AG08395 (cell line): Measurements from ENCODE around the gene APP.
"Not testable (repeated sequence)": the region's sequence is repeated elsewhere in the genome, so short reads cannot be mapped to it uniquely, and the experiment has no call there.

ENCODE experiments used
- DNase-seq: peaks from one replicate; pipeline ENCODE4 v3.0.0; 2012; ENCODE audit warnings: mixed read lengths, low spot score

APP gene

DNA sequence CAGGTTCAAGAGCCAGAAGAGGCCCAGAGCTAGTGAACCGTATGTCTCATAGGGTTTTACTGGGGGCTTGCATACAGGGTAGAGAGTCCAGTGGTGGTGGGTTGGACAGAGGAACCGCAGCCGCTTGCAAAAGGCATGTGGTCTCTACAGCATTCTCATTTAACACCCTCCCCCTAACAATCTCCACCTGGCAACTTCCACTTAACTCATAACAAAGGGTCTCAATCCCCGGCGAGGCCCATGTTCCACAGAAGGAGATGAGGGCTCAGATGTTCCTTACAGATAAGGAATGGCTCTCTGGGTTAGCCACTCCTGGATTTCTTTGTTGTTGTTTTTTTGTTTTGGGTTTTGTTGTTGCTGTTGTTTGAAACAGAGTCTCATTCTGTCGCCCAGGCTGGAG is 106.1 kb downstream of the APP start:
- DNase-seq = no peak

DNA sequence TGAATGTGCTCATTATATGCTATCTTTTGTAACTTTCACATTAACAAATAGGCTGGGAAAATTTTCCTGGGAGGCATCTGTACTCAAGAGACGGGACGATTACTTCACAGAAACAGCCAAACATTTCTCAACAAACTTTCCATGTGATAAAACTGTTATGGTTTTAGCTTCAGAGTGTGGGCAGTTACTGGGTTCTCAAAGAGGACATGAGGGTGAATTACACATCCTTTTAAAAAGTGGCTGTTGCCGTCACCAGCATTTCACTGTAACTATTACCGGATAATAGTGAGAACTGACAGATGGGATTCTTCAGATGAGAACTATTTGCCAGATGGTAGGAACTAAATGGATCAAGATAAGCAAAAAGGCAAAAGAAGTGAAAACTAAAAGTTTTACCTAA is 109.1 kb downstream of the APP start:
- DNase-seq = peak; percentile 43

DNA sequence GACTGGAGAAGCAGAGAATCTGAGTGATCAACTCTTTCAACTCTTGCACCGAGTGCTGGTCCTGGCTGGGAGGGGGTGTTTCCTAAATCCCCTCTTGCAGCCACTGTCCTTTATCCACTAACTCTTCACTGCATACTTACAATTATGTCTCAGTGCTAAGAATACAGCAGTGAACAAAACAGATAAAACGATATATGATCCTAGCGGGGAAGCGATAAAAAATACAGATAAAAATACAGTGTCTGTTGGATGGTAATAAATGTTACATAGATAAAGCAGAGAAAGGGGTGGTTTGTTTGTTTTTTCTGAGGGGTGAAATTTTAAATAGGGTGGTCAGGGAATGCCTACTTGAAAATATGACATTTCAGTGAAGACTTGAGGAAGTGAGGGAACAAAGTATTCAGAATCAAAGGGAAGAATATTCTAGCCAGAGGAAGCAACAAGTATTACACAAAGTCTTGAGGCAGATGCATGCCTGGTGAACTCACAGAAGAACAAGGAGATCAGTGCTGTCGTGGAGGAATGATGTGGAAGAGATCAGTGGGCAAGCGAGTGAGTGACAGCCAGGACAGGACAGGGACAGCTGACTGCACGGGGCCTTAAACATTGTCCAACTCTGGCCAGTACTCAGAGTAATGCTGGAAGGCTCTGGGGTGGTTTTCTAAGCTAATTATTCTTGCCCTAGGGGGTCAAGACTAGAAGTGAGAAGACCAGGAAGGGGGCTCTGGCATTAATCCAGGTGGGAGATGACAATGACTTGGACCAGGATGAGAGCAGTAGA is 110.0 kb downstream of the APP start:
- DNase-seq = no peak

DNA sequence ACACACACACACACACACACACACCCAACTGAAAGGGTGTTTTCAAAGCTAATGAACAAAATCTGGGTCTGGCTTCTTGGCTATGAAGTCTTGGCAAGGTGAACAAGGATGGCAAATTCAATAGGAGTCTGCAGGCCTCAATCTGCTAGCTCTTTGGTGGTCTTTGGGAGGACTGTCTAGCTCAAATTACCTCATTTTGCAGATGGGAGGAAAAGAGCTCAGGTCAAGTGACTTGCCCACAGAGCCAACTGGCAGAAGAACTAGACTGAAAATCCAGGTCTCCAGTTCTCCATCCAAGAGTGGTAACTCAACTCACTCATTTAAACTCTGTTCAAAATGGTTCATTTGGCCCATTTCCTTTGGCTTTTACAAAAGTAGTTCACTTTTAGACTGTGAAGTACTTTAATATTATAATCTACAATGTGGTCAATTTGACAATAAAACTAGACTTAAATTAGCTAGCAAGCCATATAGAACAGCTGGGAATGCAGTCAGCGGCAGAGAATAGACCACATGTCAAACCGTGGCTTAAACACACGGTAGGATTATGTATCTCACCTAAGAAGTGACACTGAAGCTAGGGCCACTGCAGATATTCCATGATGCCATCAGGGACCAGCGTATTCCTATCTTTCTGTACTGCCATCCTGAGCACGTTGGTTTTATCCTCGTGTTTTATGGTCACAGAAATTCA is 112.9 kb downstream of the APP start:
- no peak for DNase-seq

DNA sequence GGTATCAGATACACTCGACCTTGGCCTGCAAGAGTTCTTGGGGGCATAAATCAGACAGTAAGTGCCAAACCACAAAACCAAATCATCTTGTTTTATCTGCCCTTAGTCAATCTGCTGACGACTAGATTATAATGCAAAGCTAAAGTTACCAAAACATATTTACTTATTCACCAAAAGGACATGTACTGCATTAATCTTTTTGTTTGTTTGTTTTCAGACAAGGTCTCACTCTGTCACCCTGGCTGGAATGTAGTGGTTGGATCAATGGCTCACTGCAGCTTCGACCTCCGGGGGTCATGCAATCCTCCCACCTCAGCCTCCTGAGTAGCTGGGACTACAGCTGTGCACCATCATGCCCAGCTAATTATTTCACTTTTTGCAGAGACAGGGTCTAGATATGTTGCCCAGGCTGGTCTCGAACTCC is 114.7 kb downstream of the APP start:
- DNase-seq = no peak

DNA sequence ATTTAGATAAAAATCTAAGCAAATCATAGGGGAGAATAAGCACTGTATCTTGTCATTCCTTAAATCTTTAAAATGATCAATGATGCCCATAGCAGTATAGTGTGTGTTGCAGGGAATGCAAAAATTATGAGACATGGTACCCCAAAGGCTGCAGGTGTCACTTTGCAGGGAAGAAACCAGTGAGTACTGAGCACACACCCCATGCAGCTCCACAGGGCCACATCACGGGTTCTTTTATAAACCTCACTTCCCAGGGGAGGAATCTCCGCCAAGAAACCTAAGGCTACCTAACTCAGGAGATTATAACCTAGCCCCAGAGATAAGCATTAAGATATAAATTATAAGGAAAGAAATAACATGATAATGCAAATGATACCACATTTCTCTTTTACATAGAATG is 115.6 kb downstream of the APP start:
- DNase-seq = no peak

DNA sequence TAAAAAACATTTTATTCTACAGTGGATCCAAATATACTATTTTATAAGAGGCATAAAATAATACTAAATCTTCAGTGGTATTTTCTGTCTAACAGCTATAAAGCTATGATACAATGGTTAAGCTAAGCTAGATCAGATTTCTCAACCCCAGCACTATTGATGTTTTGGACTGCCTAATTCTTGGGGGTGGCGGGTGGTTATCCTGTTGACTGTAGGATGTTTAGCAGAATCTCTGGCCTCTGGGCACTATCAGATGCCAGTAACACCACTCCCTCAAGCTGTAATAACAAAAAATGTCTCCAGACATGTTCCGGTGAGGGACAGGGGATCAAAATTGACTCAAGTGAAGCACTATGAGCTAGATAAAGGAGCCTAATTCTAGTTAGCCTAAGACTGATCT is 118.5 kb downstream of the APP start:
- DNase-seq = no peak

DNA sequence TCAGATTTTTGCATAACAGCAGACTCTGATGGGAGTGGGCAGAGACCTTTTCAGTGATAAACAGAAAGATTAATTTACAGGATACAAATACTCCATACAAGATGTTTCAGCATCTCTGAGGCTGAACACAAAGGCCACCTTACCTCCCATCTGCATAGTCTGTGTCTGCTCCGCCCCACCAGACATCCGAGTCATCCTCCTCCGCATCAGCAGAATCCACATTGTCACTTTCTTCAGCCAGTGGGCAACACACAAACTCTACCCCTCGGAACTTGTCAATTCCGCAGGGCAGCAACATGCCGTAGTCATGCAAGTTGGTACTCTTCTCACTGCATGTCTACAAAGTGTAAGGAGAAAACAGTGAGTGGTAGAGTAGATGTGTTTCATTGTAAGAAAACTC is 119.7 kb downstream of the APP start:
- DNase-seq = no peak

DNA sequence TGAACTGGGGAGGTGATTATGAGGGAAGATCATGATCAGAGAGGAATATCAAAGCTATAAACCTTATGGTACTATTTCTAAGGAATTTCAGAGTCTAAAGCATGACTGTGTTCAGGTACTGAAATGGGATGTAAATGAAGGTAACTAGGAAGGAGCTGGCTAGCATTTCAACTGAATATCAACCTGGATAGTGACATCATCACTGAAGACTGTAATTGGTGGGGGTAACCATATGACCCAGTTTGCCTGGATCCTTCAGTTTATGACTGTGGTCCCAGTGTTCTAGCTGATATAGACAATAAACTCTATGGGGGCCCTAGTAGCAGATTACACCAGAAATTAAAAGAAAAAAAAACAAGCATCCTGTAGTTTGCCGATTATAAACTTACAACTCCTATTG is 120.8 kb downstream of the APP start:
- no peak for DNase-seq

DNA sequence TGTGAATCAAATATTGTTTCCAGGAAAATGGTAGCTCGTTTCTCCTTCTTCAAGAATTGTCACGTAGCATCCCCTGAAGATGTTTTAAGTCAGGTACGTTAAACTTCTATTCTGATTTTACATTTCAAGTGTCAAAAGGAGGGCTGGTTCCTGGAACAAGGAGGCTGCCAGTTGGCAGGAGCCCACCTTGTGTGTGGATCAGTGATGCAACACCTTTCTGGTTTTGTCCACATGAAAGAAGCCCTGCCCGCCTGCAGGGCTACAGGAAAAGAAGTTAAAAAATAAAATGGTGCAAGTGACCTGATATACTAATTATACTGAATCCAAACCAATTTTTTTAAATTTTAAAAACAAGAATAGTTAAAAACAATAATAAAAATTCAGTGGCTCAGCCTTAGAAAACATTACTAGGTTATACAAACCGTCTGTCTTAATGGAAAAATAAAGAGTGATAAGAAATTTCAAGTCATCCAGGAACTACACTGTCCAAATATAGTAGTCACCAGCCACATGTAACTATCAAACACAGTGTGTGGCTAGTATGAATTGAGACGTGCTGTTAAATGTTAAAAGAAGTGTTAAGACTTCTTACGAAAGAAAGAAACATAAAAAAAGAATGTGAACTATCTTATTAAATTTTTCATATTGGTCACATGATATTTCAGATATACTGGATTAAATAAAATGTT is 123.1 kb downstream of the APP start:
- DNase-seq = no peak

DNA sequence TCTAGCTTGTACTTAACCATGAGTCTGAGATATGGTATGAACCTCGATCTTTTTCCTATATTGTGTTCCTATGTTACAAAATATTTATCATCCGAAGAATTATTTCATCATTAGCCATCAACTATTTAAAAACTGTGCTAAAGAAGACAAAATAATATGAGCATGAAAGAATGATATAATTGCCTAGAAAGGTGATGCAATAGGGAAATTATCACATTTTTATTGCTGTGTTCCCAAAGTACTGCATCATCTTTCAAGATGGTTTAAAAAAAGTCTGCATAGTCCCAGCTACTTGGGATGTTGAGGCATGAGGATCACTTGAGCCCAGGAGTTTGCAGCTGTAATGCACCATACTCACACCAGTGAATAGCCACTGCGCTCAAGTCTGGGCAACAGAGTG is 126.7 kb downstream of the APP start:
- DNase-seq = no peak

DNA sequence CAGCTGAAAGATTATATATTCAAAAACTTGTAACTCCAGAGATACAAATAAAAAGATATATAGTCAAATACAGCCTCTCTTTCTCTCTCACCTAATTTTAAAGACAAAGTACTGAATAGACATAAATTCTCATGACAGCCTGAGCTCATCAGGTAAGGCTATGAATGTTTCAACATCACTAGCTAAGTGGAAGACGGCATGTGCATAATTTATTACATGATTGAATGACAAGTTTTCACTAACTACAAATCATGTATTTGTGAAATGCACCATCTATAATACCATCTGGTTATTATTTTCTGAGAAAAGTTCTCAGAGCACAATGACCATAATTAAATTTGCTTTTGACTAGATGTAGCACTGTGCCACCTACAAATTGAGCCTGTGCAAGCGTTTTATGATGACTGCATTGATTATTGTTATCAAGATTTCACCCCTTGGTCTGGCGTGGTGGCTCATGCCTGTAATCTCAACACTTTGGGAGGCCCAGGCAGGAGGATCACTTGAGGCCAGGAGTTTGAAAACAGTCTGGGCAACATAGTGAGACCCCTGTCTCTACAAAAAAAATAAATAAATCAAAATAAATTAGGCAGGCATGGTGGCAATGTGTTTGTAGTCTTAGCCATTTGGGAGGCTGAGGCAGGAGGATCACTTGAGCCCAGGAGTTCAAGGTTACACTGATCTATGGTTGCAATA is 128.2 kb downstream of the APP start:
- no peak for DNase-seq

DNA sequence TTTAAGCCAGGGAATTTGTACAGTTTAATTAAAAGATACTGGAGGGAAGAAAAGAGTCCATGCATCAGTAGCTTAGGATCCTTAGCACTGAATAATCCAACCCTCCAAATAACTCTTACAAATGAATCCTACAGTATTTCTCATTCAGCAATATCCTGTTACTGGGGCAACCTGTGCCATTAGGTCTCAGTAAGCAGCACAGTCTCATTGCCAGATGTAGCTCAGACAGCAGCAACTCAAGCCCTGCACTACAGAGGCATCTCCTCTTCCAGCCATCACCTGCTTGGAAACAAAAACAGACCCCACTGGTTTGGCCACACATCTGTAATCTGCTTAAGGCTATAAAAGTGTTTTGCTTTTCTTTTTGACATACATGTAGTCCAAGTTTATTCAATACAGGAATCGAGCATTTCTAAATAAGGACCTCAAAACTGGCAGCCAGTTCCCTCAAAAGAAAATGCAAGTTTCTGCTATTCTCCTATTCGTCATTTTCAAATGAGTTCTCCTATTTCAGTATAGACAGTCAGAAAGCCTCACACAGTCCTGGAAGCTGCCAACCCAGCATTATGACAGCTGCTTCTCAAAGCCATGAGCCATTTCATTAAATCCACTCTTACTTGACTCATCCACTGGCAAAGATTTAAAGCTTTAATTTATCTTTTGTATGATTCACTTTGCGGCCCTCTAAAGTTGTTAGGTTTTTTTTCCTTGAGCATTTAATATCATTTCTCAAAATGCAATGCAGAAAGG is 129.0 kb downstream of the APP start:
- peak; percentile 30 for DNase-seq

DNA sequence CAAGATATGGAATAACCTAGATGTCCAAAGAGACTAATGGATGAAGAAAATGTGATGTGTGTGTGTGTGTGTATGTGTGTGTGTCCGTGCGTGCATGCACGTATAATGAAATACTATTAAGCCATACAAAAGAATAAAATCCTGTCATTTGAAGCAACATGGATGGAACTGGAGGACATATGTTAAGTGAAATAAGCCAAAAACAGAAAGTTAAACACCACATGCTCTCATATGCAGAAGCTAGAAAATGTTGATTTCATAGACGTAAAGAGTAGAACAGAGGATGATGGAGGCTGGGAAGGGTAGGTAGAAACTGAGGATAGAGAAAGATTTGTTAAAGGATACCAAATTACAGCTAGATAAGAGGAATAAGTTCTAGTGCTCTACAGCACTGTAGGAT is 133.7 kb downstream of the APP start:
- no peak for DNase-seq

DNA sequence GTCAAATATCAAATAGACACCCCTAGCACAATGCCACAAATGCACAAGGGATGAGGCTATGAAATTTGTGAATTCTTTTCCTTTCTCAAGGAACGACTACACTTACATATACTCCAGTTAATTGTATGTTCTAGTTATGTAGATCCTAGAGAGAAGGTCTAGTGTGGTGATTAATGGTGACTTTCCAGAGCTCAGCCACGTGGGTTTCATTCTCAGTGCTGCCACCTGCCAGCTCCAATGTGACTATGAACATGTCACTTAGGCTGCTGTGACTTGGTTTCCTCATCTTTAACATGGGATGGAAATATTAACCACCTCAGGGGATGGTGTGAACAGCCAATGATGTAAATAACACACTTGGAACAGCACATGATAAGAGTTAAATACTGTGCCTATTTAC is 138.3 kb downstream of the APP start:
- DNase-seq = no peak

DNA sequence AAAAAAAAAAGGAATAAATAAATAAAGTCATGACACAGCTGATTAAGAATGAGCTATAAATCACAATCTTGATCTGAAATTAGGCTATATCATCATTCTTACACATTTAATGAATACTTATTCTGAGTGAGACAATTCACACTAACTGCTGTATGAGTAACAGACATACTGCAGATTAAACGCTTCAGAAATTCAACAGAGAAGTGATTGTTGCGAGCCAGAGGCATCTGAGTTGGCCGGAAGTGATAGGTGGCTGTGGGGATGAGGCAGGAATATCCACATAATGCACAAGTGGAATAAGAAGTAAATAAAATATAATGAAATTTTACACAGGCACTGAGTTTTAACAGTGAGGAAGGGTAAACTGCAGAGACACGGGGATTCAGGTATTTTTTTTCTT is 142.4 kb downstream of the APP start:
- no peak for DNase-seq

DNA sequence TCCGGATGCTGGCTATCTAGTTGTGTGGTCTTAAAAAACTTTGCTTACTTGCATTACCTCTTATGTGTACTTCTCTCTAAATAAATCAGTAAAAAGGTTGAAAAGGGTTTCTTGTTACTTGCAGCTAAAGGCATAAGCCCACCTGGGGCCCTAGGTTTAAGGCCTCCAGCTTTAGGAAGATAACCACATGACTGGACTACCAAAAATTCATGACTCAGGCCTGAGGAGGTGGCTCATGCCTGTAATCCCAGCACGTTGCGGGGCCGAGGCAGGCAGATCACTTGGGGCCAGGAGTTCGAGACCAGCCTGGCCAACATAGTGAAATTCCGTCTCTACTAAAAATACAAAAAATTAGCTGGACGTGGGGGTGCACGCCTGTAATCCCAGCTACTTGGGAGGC is 142.9 kb downstream of the APP start:
- no peak for DNase-seq

DNA sequence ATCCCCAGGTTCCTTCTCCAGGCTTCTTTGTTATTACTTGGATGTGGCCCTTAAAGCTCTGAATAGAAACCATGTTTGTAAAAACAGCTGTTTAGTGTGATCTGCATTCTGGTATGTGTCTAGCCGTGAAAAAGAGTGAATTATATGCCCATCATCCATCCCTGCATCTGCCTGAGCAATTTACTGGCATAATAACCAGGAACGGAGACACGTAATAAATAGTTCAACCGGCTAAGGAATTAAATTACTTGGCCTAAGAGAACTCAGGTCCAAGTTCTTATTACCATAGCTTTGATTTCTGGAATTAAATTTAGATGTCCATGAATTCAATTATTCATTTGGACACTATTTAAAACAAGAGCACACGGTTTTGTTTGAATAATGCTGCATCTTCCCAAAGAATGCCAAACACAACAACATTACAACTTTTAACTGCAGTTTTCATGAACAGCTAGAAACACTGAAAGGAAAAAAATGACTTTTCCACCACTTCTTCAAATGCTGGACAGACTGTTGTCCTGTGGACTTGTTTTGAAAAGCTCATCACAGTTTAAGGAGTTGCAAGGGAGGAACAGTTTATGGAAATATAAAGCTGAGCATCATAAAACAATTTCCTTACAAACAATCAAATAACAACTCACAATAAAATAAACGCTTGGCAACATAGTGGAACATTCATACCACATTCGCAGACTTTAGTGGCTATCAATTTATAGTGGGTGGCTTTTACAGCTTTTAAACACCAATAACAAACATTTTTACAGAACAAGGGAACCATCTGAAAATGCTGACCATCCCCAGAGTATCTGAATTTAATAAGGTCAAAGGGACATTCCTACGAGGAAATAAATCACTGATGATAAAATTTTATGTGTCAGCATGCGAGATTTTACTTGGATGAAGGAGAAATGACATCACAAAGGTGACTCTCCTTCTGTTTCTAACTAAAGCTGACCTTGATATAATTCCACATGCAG is 144.7 kb downstream of the APP start:
- DNase-seq = no peak

DNA sequence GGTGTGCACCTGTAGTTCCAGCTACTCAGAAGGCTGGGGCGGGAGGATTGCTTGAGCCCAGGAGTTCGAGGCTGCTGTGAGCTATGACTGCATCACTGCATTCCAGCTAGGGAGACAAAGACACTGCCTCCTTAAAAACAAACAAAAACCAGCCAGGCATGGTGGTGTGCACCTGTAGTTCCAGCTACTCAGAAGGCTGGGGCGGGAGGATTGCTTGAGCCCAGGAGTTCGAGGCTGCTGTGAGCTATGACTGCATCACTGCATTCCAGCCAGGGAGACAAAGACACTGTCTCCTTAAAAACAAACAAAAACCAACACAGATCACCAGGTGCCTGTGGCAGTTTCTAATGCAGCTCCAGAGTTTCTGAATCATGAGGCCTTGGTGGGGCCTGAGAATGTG is 147.2 kb downstream of the APP start:
- DNase-seq = not testable (repeated sequence)

DNA sequence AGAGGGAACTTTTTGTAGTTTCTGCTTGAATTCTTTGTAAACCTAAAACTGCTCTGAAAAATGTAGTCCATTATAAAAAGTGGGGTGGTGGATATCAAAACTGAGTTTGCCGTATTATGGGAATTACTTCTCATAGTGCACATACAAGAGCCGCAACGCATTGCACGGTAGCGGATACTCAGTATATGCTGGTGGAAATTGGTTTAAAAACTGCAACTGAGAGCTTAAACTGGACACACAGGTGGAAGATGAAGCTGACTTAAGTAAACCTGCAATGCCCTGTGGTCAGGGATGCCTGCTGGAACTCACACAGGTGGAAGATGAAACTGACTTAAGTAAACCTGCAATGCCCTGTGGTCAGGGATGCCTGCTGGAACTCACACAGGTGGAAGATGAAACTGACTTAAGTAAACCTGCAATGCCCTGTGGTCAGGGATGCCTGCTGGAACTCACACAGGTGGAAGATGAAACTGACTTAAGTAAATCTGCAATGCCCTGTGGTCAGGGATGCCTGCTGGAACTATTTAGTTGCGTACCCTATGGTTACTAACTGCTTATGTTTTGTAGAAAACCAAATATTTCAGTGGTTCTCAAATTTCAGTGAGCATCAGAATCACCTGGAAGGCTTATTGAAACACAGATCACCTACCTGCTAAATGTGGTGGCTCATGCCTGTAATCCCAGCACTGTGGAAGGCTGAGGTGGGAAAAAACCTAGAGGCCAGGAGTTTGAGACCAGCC is 147.8 kb downstream of the APP start:
- not testable (repeated sequence) for DNase-seq
